Mucosa of descending colon (tissue), 3 donors: ENCODE measurements around the gene THSD7B. TPM values are rescaled to one million over a fixed set of nuclear protein-coding genes. Genes with fewer than 3 reads are reported as not detected.

Source experiments
- ATAC-seq: fragments of 200-7000 bp; cut with Tn5 transposase; one replicate; pipeline ENCODE4 v1.9.1; 2020; ENCODE audit warnings: mild to moderate bottlenecking, moderate library complexity
- DNase-seq, 3 donors: peaks; one replicate each; pipeline ENCODE4 v3.0.0-alpha.2; 2020
- H3K36me3 ChIP-seq: fragments of 200-600 bp; one replicate; pipeline ENCODE4 v1.8.0; 2021; ENCODE audit warnings: low read depth, mild to moderate bottlenecking
- H3K4me1 ChIP-seq: fragments of 200-600 bp; one replicate; pipeline ENCODE4 v1.8.0; 2021; ENCODE audit warnings: low read depth, mild to moderate bottlenecking
- H3K4me3 ChIP-seq: fragments of 200-600 bp; one replicate; pipeline ENCODE4 v1.8.0; 2021; ENCODE audit warnings: mild to moderate bottlenecking
- H3K9me3 ChIP-seq: fragments of 200-600 bp; one replicate; pipeline ENCODE4 v1.8.0; 2021; ENCODE audit warnings: mild to moderate bottlenecking
- CTCF ChIP-seq: fragments of 200-600 bp; IDR thresholded peaks from one replicate; pipeline ENCODE4 v1.8.0; 2022; ENCODE audit warnings: antibody characterized with exemption, mild to moderate bottlenecking
- intact Hi-C, 2 donors: fragments of 100-400 bp; cut with DNase I in 1 of 2; cut with micrococcal nuclease in 1 of 2; formaldehyde crosslinking; loops; one replicate each; pipeline versions ENCODE4 v1.11.0 to v1.11.1; 2022; cut with DNase I, micrococcal nuclease
- total RNA-seq, 3 donors: library from RNA; stranded (reverse); fragmentation: NEBNext Ultra II Directional in 2 of 3; extraction: Animal tissue kit (Norgen Biotek cat#: 25700) in 2 of 3; gene quantifications; one replicate each; pipeline versions ENCODE4 v1.2.1 to v1.2.4, GENCODE V29; 2021 to 2023
- donor health status: DM: no; HTN: no; CAD: no; lungs with moderate emphysema.
- donor health status: DM: no; HTN: no; CAD: no.
- donor health status: DM: no; HTN: yes; CAD: no.

THSD7B gene
- total RNA-seq, 3 donors from 2014 or later: 0.85 TPM; not detected in 2

GRCh38 chr2:137202318-137202717 is 437.0 kb downstream of the THSD7B start:
- Histone ChIP-seq H3K4me1 (no peaks in the 10 kb centered on the region), H3K36me3 (no peaks in the 10 kb centered on the region), H3K9me3 (no peaks in the 10 kb centered on the region), H3K4me3 (no peak overlapping the region)
- intact Hi-C loops: no loop called here
- no peak for TF ChIP-seq CTCF
- no peak for DNase-seq
- no peak for ATAC-seq

- Histone ChIP-seq H3K9me3 (no peaks in the 10 kb centered on the region), H3K36me3 (no peaks in the 10 kb centered on the region), H3K4me3 (no peak overlapping the region), H3K4me1 (no peaks in the 10 kb centered on the region)
- TF ChIP-seq CTCF: no peak
- no peak for ATAC-seq
- intact Hi-C loops: no loop called here
- DNase-seq: no peak
These were observed 440.0 kb downstream of the THSD7B start for GRCh38 chr2:137205324-137205723.

GRCh38 chr2:137206069-137206468 is 440.7 kb downstream of the THSD7B start:
- TF ChIP-seq CTCF: no peak
- no peaks in the 10 kb centered on the region for H3K4me1 ChIP-seq
- no peak overlapping the region for H3K4me3 ChIP-seq
- no peaks in the 10 kb centered on the region for H3K36me3 ChIP-seq
- intact Hi-C loops: no loop called here
- ATAC-seq: no peak
- no peak for DNase-seq
- H3K9me3 ChIP-seq: no peaks in the 10 kb centered on the region

- no peaks in the 10 kb centered on the region for H3K36me3 ChIP-seq
- intact Hi-C loops: no loop called here
- H3K9me3 ChIP-seq: no peaks in the 10 kb centered on the region
- ATAC-seq: no peak
- no peak for DNase-seq
- no peak overlapping the region for H3K4me3 ChIP-seq
- H3K4me1 ChIP-seq: no peaks in the 10 kb centered on the region
- TF ChIP-seq CTCF: no peak
These were observed 441.7 kb downstream of the THSD7B start for GRCh38 chr2:137207030-137207429.

GRCh38 chr2:137208431-137208891 is 443.1 kb downstream of the THSD7B start:
- Histone ChIP-seq H3K4me3 (no peak overlapping the region), H3K36me3 (no peaks in the 10 kb centered on the region), H3K4me1 (no peaks in the 10 kb centered on the region), H3K9me3 (no peaks in the 10 kb centered on the region)
- DNase-seq (no peak), ATAC-seq (no peak)
- TF ChIP-seq CTCF: no peak
- intact Hi-C loops: no loop called here

DNA sequence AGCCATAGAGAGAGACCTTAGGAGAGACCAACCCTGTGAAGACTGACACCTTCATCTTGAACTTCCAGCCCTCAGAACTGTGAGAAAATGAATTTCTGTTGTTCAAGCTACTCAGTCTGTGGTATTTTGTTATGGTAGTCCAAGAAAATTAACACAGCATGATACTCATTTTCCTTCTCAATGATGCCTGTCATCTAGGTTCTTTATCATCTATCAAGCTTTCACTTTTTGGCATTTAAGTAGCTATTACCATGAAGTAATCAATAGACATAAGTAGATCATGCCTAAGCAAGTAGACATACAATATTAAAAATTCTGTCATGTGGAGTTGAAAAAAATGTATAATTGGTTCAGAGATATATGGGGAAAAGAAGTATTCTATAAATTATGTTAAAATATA is 444.7 kb downstream of the THSD7B start:
- Histone ChIP-seq H3K4me1 (no peaks in the 10 kb centered on the region), H3K36me3 (no peaks in the 10 kb centered on the region), H3K4me3 (no peak overlapping the region), H3K9me3 (no peaks in the 10 kb centered on the region)
- no peak for TF ChIP-seq CTCF
- intact Hi-C loops: no loop called here
- DNase-seq (no peak), ATAC-seq (no peak)
